TTC549 (cell line): ENCODE results near the gene OR51G1.
"Not testable (repeated sequence)": the region's sequence is repeated elsewhere in the genome, so short reads cannot be mapped to it uniquely, and the experiment has no call there.

Experiments used
- FAIRE-seq: peaks from 2 replicates; lab custom pipeline; 2012; peaks lifted over from hg19 to GRCh38; lab: Jason Lieb, UNC

The OR51G1 gene

GRCh38 chr11:4924239-4924638 lies at the start of gene OR51G1:
OR51G1 (minus strand) TSS chr11:4924339; CDS start chr11:4924339, 0 bp downstream.
- FAIRE-seq = no peak

GRCh38 chr11:4962816-4963215 lies 38.7 kb upstream of the OR51G1 start:
- FAIRE-seq = no peak

GRCh38 chr11:4960877-4961276 lies 36.7 kb upstream of the OR51G1 start:
- no peak for FAIRE-seq

- no peak for FAIRE-seq
These were observed 33.3 kb upstream of the OR51G1 start for GRCh38 chr11:4957396-4957795.

GRCh38 chr11:4955613-4956012 lies 31.5 kb upstream of the OR51G1 start, which contains the start of gene OR51A2:
OR51A2 (minus strand) TSS chr11:4955713; CDS start chr11:4955713, 0 bp downstream.
- FAIRE-seq = not testable (repeated sequence)

GRCh38 chr11:4947505-4947904 lies 23.4 kb upstream of the OR51G1 start, which contains the start of gene OR51A4:
OR51A4 (minus strand) TSS chr11:4947605; CDS start chr11:4947100, 505 bp downstream.
- no peak for FAIRE-seq

GRCh38 chr11:4936745-4937144 lies 12.6 kb upstream of the OR51G1 start:
- FAIRE-seq = no peak

- no peak for FAIRE-seq
These were observed 8.6 kb upstream of the OR51G1 start for GRCh38 chr11:4932751-4933150.

GRCh38 chr11:4926608-4927007 lies 2.5 kb upstream of the OR51G1 start:
- FAIRE-seq = no peak

GRCh38 chr11:4922304-4922703 lies 1.8 kb downstream of the OR51G1 start:
- FAIRE-seq = no peak

- no peak for FAIRE-seq
These were observed 2.3 kb downstream of the OR51G1 start for GRCh38 chr11:4921796-4922195.

GRCh38 chr11:4919250-4919649 lies 4.9 kb downstream of the OR51G1 start, which contains the start of gene OR51G2:
OR51G2 (minus strand) TSS chr11:4919350; CDS start chr11:4915663, 3,687 bp downstream.
- FAIRE-seq = no peak

GRCh38 chr11:4916581-4916980 lies 7.6 kb downstream of the OR51G1 start:
- FAIRE-seq = no peak

GRCh38 chr11:4903484-4903883 lies 20.7 kb downstream of the OR51G1 start, which contains the start of gene OR51A7:
OR51A7 (plus strand) TSS chr11:4903783; CDS start chr11:4907370, 3,587 bp downstream.
- FAIRE-seq = no peak

- no peak for FAIRE-seq
These were observed 32.0 kb downstream of the OR51G1 start for GRCh38 chr11:4891996-4892640.

- no peak for FAIRE-seq
These were observed 33.9 kb downstream of the OR51G1 start for GRCh38 chr11:4890279-4890678.

GRCh38 chr11:4887591-4887990 lies 36.5 kb downstream of the OR51G1 start:
- FAIRE-seq = no peak

GRCh38 chr11:4886186-4886585 lies 38.0 kb downstream of the OR51G1 start:
- FAIRE-seq = no peak

- FAIRE-seq = no peak
These were observed 39.8 kb downstream of the OR51G1 start for GRCh38 chr11:4884361-4884760.

- no peak for FAIRE-seq
These were observed 41.6 kb downstream of the OR51G1 start for GRCh38 chr11:4882543-4882942.

GRCh38 chr11:4881860-4882500 lies 42.2 kb downstream of the OR51G1 start, which contains the start of gene OR51T1:
OR51T1 (plus strand) TSS chr11:4881900; CDS start chr11:4881900, 0 bp downstream.
- no peak for FAIRE-seq

GRCh38 chr11:4881188-4881587 lies 43.0 kb downstream of the OR51G1 start:
- no peak for FAIRE-seq
